Measurements from ENCODE around the gene PODXL.

GRCh38 chr7:131511774-131512535 is 44.5 kb downstream of the PODXL start:
- TF ChIP-seq CTCF (conservative IDR thresholded peaks at IDR 0.05 in 1 of 2, IDR thresholded peaks at IDR 0.05 in 1 of 2; ENCODE audit: extremely low read depth in 1 of 2, insufficient read depth in 1 of 2, low read depth in 1 of 2, low read length in 2 of 2) (no peak), EZH2 (IDR thresholded peaks at IDR 0.05; ENCODE audit: borderline replicate concordance, low read length) (no peak)

All from mammary epithelial cell (primary cell).